Activated CD4-positive, alpha-beta memory T cell treated with anti-CD3 and anti-CD28 coated beads for 36 hours (primary cell): ENCODE results near the gene ZNF334. TPM values are rescaled to one million over a fixed set of nuclear protein-coding genes. Genes with fewer than 3 reads are reported as not detected.

Source experiments
- CTCF ChIA-PET: fragments of 350-600 bp; sonication (Branson Sonifier 250); formaldehyde crosslinking; loops from one replicate; lab custom pipeline; 2021; ENCODE audit warnings: antibody characterized with exemption, inconsistent platforms; lab: Charles Lee
- POLR2A ChIA-PET: fragments of 350-600 bp; sonication (Branson Sonifier 250); formaldehyde crosslinking; loops from one replicate; lab custom pipeline; 2021; ENCODE audit warnings: antibody characterized with exemption; lab: Charles Lee
- DNase-seq: peaks from one replicate; pipeline ENCODE4 v3.0.0-alpha.2; 2020
- H3K27ac Mint-ChIP-seq: one replicate; pipeline ENCODE4 v1.8.0; 2021; ENCODE audit warnings: mixed read lengths
- H3K27me3 Mint-ChIP-seq: one replicate; pipeline ENCODE4 v1.8.0; 2021; ENCODE audit warnings: mixed read lengths
- H3K36me3 Mint-ChIP-seq: one replicate; pipeline ENCODE4 v1.8.0; 2021; ENCODE audit warnings: mixed read lengths
- H3K4me1 Mint-ChIP-seq: one replicate; pipeline ENCODE4 v1.8.0; 2021; ENCODE audit warnings: low read depth, mixed read lengths
- H3K4me3 Mint-ChIP-seq: one replicate; pipeline ENCODE4 v1.8.0; 2021; ENCODE audit warnings: mild to moderate bottlenecking, mixed read lengths
- H3K9me3 Mint-ChIP-seq: one replicate; pipeline ENCODE4 v1.8.0; 2021; ENCODE audit warnings: mixed read lengths
- intact Hi-C: fragments of 100-400 bp; cut with micrococcal nuclease; formaldehyde crosslinking; loops from one replicate; pipeline ENCODE4 v1.15.1; 2023
- total RNA-seq, 2 experiments: library from RNA; stranded (reverse); gene quantifications; one replicate each; pipeline ENCODE4 v1.2.3, GENCODE V29; 2021

Gene ZNF334
- total RNA-seq, 2 experiments from 2014 or later: 1.1 to 2.2 TPM

DNA sequence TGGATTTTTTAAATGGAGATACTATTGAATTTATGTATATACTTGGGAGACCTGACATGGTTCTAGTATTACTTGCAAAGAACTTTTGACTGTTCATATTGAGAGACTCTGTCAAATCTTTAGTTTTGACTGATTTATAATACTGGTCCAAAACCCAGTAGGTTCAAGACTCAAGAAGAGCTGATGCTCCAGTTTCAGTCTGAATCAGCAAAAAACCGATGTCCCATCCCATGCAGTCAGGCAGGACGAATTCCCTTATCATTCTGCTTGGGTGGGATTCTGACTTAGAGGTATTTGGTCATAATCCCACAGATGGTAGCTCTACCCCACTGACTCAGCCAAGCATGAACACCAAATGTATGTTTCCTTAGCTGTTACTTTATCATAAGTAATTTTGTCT lies 29.5 kb downstream of the ZNF334 start:
- no peak overlapping the region for H3K27ac Mint-ChIP-seq
- H3K36me3 Mint-ChIP-seq: no peaks in the 10 kb centered on the region
- peaks cover 34% of the 10 kb centered on the region for H3K27me3 Mint-ChIP-seq
- H3K9me3 Mint-ChIP-seq: no peaks in the 10 kb centered on the region
- intact Hi-C loops: no loop called here
- DNase-seq: no peak
- ChIA-PET CTCF (interaction anchor here (1.1 kb wide), 1 partner anchor 177 kb away, joined by 3 read pairs; no protein-coding TSS in a partner anchor), POLR2A (no interaction called here)
- peaks cover 4% of the 10 kb centered on the region for H3K4me1 Mint-ChIP-seq
- no peak overlapping the region for H3K4me3 Mint-ChIP-seq

GRCh38 chr20:46482864-46483263 lies 30.5 kb downstream of the ZNF334 start:
- CTCF ChIA-PET: no interaction called here
- Mint-ChIP-seq H3K27ac (no peak overlapping the region), H3K36me3 (no peaks in the 10 kb centered on the region), H3K4me3 (no peak overlapping the region), H3K4me1 (peaks cover 4% of the 10 kb centered on the region), H3K9me3 (no peaks in the 10 kb centered on the region), H3K27me3 (peaks cover 26% of the 10 kb centered on the region)
- intact Hi-C loops: no loop called here
- POLR2A ChIA-PET: no interaction called here
- no peak for DNase-seq

GRCh38 chr20:46477640-46478039 lies 35.7 kb downstream of the ZNF334 start:
- no peaks in the 10 kb centered on the region for H3K9me3 Mint-ChIP-seq
- H3K4me1 Mint-ChIP-seq: no peaks in the 10 kb centered on the region
- CTCF ChIA-PET: no interaction called here
- no peak for DNase-seq
- intact Hi-C loops: no loop called here
- POLR2A ChIA-PET: no interaction called here
- peaks cover 12% of the 10 kb centered on the region for H3K27me3 Mint-ChIP-seq
- H3K36me3 Mint-ChIP-seq: no peaks in the 10 kb centered on the region
- H3K27ac Mint-ChIP-seq: no peak overlapping the region
- H3K4me3 Mint-ChIP-seq: no peak overlapping the region

DNA sequence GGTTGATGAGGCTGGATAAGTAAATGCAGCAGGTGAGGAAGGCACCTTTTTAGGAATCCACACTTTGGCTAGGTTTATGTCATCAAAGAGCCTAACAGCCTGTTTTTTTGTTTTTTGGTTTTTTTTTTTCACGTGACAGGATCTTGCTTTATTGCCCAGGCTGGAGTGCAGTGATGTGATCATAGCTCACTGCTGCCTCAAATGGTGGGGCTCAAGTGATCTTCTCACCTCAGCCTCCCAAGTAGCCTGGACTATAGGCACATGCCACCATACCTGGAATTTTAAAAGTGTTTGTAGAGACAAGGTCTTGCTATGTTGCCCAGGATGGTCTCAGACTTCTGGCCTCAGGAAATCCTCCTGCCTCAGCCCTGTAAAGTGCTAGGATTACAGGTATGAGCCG lies 36.1 kb downstream of the ZNF334 start:
- Mint-ChIP-seq H3K36me3 (no peaks in the 10 kb centered on the region), H3K27me3 (peaks cover 13% of the 10 kb centered on the region), H3K4me3 (no peak overlapping the region), H3K4me1 (no peaks in the 10 kb centered on the region), H3K27ac (no peak overlapping the region), H3K9me3 (no peaks in the 10 kb centered on the region)
- intact Hi-C loops: no loop called here
- DNase-seq: no peak
- ChIA-PET CTCF (interaction anchor here (1.0 kb wide), 1 partner anchor 13 kb away, joined by 3 read pairs; no protein-coding TSS in a partner anchor), POLR2A (no interaction called here)

DNA sequence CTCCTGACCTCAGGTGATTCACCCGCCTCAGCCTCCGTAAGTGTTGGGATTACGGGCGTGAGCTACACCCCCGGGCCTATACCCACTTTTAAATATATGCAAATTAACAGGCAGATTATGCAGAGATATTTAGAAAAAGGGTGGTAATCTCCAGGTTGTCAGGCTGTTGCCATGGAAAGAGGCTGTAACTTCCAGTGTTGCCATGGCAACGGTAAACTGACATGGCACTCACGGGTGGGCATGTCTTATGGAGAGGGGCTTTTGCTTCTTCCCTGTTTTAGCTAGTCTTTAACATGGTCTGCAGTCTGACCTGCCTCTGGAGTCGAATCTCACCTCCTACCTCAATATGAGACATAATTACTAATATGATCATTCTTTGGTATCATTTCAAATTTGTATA lies 44.9 kb downstream of the ZNF334 start:
- no peak overlapping the region for H3K27ac Mint-ChIP-seq
- H3K9me3 Mint-ChIP-seq: no peaks in the 10 kb centered on the region
- ChIA-PET CTCF (no interaction called here), POLR2A (no interaction called here)
- no peaks in the 10 kb centered on the region for H3K4me1 Mint-ChIP-seq
- H3K36me3 Mint-ChIP-seq: no peaks in the 10 kb centered on the region
- H3K4me3 Mint-ChIP-seq: no peak overlapping the region
- intact Hi-C loops: no loop called here
- DNase-seq: no peak
- H3K27me3 Mint-ChIP-seq: peaks cover 9% of the 10 kb centered on the region

DNA sequence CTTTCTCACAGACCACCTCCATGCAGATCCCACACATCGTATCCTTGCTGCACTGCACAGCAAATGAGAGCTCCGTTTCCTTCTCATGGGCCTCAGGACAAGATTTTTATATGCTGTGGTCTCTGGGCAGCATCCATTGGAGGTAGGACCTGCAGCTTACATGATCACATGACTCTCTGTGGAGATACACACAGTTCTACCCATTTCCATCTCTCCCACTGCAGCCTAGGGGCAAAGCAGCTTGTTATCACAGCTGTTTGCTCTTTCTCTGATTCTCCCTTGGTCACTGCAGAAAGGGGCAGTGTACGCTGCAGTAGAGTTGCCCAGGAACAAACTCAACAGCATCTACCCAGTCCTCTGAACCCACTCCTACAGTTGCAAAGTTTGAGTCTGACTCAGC lies 48.9 kb downstream of the ZNF334 start:
- no peaks in the 10 kb centered on the region for H3K36me3 Mint-ChIP-seq
- no peak for DNase-seq
- peaks cover 14% of the 10 kb centered on the region for H3K27me3 Mint-ChIP-seq

DNA sequence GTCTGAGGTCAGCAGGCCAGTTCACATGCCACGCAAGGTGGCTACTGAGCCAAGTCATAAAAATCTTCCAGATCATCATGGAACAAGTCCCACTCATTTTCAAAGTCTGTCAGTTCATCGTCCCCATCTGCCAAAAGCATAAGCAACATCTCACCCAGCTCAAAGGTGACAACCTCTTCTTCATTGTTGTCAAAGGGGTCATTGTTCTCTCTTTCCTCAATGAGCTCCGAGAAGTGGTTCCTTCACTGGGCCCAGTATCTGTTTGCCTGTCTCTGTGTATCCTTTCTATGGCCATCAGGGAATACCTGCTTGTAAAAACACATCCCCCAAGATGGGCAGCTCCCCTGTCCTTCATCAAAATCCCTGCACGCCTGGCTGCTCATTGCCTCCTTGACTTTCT lies 49.5 kb downstream of the ZNF334 start:
- intact Hi-C loops: no loop called here
- CTCF ChIA-PET: interaction anchor here (1.1 kb wide), 1 partner anchor 13 kb away, joined by 3 read pairs; no protein-coding TSS in a partner anchor
- peaks cover 19% of the 10 kb centered on the region for H3K27me3 Mint-ChIP-seq

More for the DNA sequence above, 48.9 kb downstream of the ZNF334 start:
- intact Hi-C loops: no loop called here
- POLR2A ChIA-PET: no interaction called here
- CTCF ChIA-PET: interaction anchor here (1.1 kb wide), 1 partner anchor 12 kb away, joined by 3 read pairs; no protein-coding TSS in a partner anchor
- no peaks in the 10 kb centered on the region for H3K4me1 Mint-ChIP-seq
- H3K9me3 Mint-ChIP-seq: no peaks in the 10 kb centered on the region
- H3K4me3 Mint-ChIP-seq: no peak overlapping the region
- H3K27ac Mint-ChIP-seq: no peak overlapping the region

GRCh38 chr20:46461808-46462207 lies 51.6 kb downstream of the ZNF334 start:
- intact Hi-C loops: no loop called here
- POLR2A ChIA-PET: no interaction called here
- no peak for DNase-seq
- H3K4me3 Mint-ChIP-seq: no peak overlapping the region
- no peaks in the 10 kb centered on the region for H3K4me1 Mint-ChIP-seq
- CTCF ChIA-PET: no interaction called here
- H3K36me3 Mint-ChIP-seq: peaks cover 2% of the 10 kb centered on the region
- peaks cover 7% of the 10 kb centered on the region for H3K9me3 Mint-ChIP-seq
- H3K27me3 Mint-ChIP-seq: peaks cover 20% of the 10 kb centered on the region
- no peak overlapping the region for H3K27ac Mint-ChIP-seq

More for the DNA sequence above, 49.5 kb downstream of the ZNF334 start:
- POLR2A ChIA-PET: no interaction called here
- Mint-ChIP-seq H3K36me3 (no peaks in the 10 kb centered on the region), H3K27ac (no peak overlapping the region), H3K4me1 (no peaks in the 10 kb centered on the region), H3K4me3 (no peak overlapping the region), H3K9me3 (no peaks in the 10 kb centered on the region)
- no peak for DNase-seq

DNA sequence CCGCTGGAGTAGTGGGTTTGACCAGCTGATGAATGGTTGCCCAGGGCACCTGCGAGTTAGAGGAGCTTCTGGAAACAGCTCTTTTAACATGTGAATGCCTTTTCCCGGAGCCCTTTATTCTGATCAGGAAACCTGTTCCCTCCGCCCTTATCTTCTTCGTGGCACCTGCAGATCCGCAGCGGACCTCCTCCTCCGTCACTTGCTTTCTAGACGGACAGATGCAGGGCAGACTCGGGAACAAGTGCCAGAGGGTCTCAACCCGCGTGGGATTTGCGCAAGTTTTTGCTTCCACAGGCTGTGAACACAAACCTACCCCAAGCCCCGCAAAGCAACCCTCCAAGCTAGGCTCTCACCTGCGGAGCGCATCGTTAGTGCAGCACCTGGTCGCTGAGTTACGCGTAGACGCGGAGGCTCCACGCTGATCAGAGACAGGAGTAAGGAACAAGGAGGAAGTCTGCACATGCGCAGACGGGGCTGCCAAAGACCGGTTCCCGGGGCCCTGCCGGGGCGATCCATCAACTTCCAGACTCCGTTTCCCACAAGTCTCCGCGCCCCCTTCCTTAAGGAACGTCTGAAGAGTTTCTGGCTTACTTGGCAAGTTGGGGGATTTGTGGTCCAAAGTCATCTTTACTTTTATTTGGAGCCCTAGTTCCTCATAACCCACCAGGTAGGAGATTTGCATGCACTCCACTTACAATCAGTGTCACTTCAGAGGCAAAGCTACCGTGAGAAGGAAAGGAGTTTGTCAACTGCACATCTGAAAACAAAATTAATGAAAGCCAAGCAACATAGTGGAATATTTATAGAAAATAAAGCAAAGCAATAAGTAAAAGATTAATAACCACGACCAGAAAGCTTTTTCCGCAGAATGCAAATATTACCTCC lies 54.3 kb downstream of the ZNF334 start:
- intact Hi-C loops: no loop called here
- CTCF ChIA-PET: no interaction called here
- H3K9me3 Mint-ChIP-seq: peaks cover 22% of the 10 kb centered on the region
- DNase-seq: peak; percentile 15
- peaks cover 13% of the 10 kb centered on the region for H3K36me3 Mint-ChIP-seq
- H3K27ac Mint-ChIP-seq: no peak overlapping the region
- H3K27me3 Mint-ChIP-seq: peaks cover 31% of the 10 kb centered on the region
- no peak overlapping the region for H3K4me3 Mint-ChIP-seq
- H3K4me1 Mint-ChIP-seq: no peaks in the 10 kb centered on the region
- POLR2A ChIA-PET: no interaction called here

GRCh38 chr20:46456255-46457028 lies 56.9 kb downstream of the ZNF334 start:
- no peaks in the 10 kb centered on the region for H3K4me1 Mint-ChIP-seq
- H3K4me3 Mint-ChIP-seq: no peak overlapping the region
- peaks cover 13% of the 10 kb centered on the region for H3K36me3 Mint-ChIP-seq
- H3K27me3 Mint-ChIP-seq: peaks cover 34% of the 10 kb centered on the region
- H3K9me3 Mint-ChIP-seq: peaks cover 22% of the 10 kb centered on the region
- no peak for DNase-seq
- CTCF ChIA-PET: no interaction called here
- no peak overlapping the region for H3K27ac Mint-ChIP-seq
- POLR2A ChIA-PET: no interaction called here
- intact Hi-C loops: no loop called here

GRCh38 chr20:46455729-46456128 lies 57.6 kb downstream of the ZNF334 start:
- intact Hi-C loops: no loop called here
- no peaks in the 10 kb centered on the region for H3K4me1 Mint-ChIP-seq

More at GRCh38 chr20:46455729-46456128, 57.6 kb downstream of the ZNF334 start:
- Mint-ChIP-seq H3K4me3 (no peak overlapping the region), H3K27me3 (peaks cover 34% of the 10 kb centered on the region), H3K9me3 (peaks cover 22% of the 10 kb centered on the region), H3K27ac (no peak overlapping the region), H3K36me3 (peaks cover 13% of the 10 kb centered on the region)
- no peak for DNase-seq
- ChIA-PET CTCF (no interaction called here), POLR2A (no interaction called here)
